Measurements from ENCODE around the gene CBFA2T2. TPM values are rescaled to one million over a fixed set of nuclear protein-coding genes. Genes with fewer than 3 reads are reported as not detected.
"Not testable (repeated sequence)": the region's sequence is repeated elsewhere in the genome, so short reads cannot be mapped to it uniquely, and the experiment has no call there.

Gene CBFA2T2
- total RNA-seq, 2 donors from 2014 or later: 14.8 to 18.0 TPM

DNA sequence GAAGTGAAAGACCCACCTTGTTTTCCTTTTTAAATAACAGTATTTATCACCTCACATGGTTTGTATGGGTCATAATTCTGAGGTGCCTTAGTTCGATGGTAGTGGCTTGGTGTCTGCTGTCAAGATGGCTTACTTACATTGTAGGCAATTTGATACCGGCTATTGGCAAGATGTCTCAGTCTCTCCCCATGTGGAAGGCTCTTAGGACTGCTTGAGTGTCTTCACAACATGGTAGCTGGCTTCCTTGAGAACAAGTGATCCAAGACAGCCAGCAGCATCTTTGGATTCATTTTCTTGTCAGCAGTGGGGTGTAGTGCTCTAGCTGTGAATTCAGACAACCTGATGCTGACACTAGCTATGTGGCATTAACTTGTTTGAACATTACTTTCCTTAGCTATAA is 70.1 kb downstream of the CBFA2T2 start:
- TF ChIP-seq, protein P1, sequence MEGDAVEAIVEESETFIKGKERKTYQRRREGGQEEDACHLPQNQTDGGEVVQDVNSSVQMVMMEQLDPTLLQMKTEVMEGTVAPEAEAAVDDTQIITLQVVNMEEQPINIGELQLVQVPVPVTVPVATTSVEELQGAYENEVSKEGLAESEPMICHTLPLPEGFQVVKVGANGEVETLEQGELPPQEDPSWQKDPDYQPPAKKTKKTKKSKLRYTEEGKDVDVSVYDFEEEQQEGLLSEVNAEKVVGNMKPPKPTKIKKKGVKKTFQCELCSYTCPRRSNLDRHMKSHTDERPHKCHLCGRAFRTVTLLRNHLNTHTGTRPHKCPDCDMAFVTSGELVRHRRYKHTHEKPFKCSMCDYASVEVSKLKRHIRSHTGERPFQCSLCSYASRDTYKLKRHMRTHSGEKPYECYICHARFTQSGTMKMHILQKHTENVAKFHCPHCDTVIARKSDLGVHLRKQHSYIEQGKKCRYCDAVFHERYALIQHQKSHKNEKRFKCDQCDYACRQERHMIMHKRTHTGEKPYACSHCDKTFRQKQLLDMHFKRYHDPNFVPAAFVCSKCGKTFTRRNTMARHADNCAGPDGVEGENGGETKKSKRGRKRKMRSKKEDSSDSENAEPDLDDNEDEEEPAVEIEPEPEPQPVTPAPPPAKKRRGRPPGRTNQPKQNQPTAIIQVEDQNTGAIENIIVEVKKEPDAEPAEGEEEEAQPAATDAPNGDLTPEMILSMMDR (IDR thresholded peaks at IDR 0.05): no peak
- DNase-seq (ENCODE audit: low spot score) (no peak), ATAC-seq (ENCODE audit: insufficient number of reproducible peaks, low FRiP score, low read depth) (no peak)
- Histone ChIP-seq H3K9me3 (no peaks in the 10 kb centered on the region), H3K4me1 (ENCODE audit: control insufficient read depth in 1 of 2, low read depth in 2 of 2) (peaks cover 5 to 24% of the 10 kb centered on the region in 2 donors), H3K27me3 (replicated peaks; ENCODE audit: insufficient read depth) (no peaks in the 10 kb centered on the region), H3K36me3 (no peaks in the 10 kb centered on the region), H3K4me3 (no peak overlapping the region), H3K27ac (peak overlapping the region in 1 of 2 donors; percentile 19)

DNA sequence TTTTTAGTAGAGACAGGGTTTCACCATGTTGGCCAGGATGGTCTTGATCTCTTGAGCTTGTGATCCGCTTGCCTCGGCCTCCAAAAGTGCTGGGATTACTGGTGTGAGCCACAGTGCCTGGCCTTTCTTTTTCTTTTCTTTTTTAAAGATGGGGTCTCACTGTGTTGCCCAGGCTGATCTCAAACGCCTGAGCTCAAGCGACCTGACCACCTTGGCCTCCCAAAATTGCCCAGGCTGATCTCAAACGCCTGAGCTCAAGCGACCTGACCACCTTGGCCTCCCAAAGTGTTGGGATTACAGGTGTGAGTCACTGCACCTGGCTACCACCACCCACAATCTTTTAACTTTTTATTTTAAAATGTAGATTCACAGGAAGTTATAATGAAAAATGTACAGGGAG is 71.2 kb downstream of the CBFA2T2 start:
- H3K27me3 ChIP-seq (replicated peaks; ENCODE audit: insufficient read depth); H3K4me3 ChIP-seq; H3K36me3 ChIP-seq; H3K27ac ChIP-seq; ATAC-seq (ENCODE audit: insufficient number of reproducible peaks, low FRiP score, low read depth); DNase-seq (ENCODE audit: low spot score); H3K9me3 ChIP-seq: not testable (repeated sequence)
- H3K4me1 ChIP-seq (ENCODE audit: control insufficient read depth in 1 of 2, low read depth in 2 of 2): peaks cover 5 to 16% of the 10 kb centered on the region in 2 donors

DNA sequence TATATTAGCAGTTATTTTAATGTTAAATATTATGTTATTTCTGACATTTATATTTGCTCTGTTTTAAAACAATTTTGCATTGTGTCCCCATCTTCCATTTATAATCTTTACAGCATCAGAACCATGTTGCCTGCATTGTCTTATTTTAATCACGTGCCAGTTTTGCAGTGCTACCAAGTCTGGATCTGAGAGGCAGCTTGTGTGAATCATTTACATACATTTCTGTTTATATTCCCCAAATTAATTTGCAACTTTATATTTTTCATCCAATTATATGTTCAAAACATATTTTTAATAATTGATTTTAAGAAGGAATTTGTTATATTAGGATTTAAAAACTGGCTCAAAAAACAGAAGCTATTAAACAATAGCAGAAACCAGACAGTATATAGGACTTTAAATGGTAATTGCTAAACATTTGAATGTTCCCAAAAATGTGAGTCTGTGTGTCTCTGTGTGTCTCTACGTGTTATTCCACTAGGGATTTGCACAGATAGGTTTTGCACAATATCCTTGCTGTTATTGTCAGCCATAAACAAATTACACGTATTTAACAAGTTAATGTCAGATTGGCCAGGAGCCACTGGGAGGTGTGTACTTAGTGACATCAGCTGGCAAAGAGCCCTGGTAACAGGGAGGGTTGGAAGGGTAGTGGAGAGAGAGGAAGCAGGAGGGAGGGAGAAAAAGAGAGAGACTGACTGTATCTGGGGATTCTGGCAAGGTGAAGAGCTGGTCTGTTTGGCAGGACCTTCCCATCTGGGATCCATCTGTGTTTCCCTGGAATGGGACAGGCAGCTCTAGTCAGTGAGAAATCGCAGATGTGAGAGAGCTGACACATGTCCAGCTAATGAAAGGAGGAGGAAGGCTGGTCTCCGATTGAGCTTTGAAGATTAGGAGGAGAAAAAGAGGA is 72.1 kb downstream of the CBFA2T2 start:
- H3K9me3 ChIP-seq: no peaks in the 10 kb centered on the region
- H3K36me3 ChIP-seq: no peaks in the 10 kb centered on the region
- TF ChIP-seq, protein P1 (IDR thresholded peaks at IDR 0.05): no peak
- H3K27ac ChIP-seq: peak overlapping the region; percentile 37 to 49
- H3K4me1 ChIP-seq (ENCODE audit: control insufficient read depth in 1 of 2, low read depth in 2 of 2): peaks cover 5 to 16% of the 10 kb centered on the region in 2 donors
- H3K4me3 ChIP-seq: peak overlapping the region; percentile 49
- peak; percentile 60 for ATAC-seq (ENCODE audit: insufficient number of reproducible peaks, low FRiP score, low read depth)
- DNase-seq (ENCODE audit: low spot score): peak; percentile 36
- H3K27me3 ChIP-seq (replicated peaks; ENCODE audit: insufficient read depth): no peaks in the 10 kb centered on the region

DNA sequence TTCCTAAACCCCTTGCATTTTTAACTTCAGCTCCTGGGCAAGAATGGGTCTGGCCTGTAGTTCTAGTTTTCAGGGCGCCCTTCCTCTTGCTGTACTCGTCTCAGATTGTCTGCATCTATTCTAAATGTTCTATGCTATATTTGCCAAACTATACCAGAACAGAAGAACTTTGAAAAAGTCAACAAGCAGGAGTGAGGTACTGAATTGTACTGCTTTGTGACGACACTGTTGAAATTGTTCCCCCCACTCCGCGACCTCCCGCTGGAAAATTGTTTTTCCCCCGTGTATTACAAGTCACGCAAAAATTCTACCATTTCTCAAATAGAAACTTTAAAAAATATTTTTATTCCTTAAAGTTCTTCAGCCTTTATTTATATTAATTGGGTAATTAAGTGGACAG is 73.9 kb downstream of the CBFA2T2 start:
- no peak for ATAC-seq (ENCODE audit: insufficient number of reproducible peaks, low FRiP score, low read depth)
- Histone ChIP-seq H3K36me3 (no peaks in the 10 kb centered on the region), H3K4me3 (no peak overlapping the region), H3K27ac (no peak overlapping the region), H3K27me3 (replicated peaks; ENCODE audit: insufficient read depth) (no peaks in the 10 kb centered on the region), H3K4me1 (ENCODE audit: control insufficient read depth in 1 of 2, low read depth in 2 of 2) (peaks cover 11 to 24% of the 10 kb centered on the region in 2 donors), H3K9me3 (no peaks in the 10 kb centered on the region)
- no peak for DNase-seq (ENCODE audit: low spot score)
- TF ChIP-seq, protein P1 (IDR thresholded peaks at IDR 0.05): no peak

DNA sequence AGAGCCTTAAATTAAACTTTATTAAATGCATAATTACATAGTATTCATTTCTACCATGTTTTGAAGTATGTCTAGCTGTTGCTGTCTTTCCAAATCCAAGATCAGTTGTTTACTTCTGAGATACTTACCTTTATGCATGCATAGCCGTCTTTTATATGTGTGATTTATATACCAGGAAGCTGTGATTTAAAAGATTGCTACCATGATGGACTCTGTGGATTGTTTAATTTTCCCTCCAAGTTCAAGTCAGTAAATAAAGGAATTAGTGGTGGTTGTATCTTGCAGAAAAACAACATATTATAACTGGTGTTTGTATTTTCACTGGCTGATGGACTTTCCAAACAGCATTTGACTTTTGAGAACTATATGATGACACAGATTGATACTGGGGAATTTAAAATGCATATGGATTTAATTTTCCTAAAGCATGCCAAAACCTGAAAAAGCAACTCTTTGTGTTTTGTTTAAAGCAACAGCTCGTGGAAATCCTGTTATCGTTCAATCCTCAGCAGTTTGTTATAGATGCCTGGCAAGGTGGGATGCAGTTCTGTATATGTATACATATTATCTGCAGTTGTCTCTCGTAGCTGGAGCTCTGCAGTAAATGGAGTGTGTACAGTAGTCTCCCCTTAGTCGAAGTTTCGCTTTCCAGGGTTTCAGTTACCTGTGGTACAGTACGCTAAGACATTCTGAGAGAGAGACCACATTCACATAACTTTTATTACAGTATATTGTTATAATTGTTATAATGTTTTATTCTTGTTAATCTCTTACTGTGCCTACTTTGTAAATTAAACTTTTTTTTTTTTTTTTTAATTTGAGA is 77.1 kb downstream of the CBFA2T2 start:
- no peaks in the 10 kb centered on the region for H3K27me3 ChIP-seq (replicated peaks; ENCODE audit: insufficient read depth)
- H3K4me1 ChIP-seq (ENCODE audit: control insufficient read depth in 1 of 2, low read depth in 2 of 2): peaks cover 19 to 45% of the 10 kb centered on the region in 2 donors
- H3K36me3 ChIP-seq: no peaks in the 10 kb centered on the region
- TF ChIP-seq, protein P1 (IDR thresholded peaks at IDR 0.05): no peak
- ATAC-seq (ENCODE audit: insufficient number of reproducible peaks, low FRiP score, low read depth) (no peak), DNase-seq (ENCODE audit: low spot score) (no peak)
- H3K9me3 ChIP-seq: no peaks in the 10 kb centered on the region
- H3K27ac ChIP-seq: no peak overlapping the region
- H3K4me3 ChIP-seq: no peak overlapping the region

All from thoracic aorta (tissue), 2 donors.